HG03045 (cell line): Measurements from ENCODE around the gene AURKA.

Source experiments
- ATAC-seq: cut with Tn5 transposase; IDR thresholded peaks from one replicate; pipeline ENCODE4 v1.9.1; 2021; ENCODE audit warnings: mild to moderate bottlenecking, moderate library complexity; ENCODE audit not compliant: unreplicated experiment

Gene AURKA

GRCh38 chr20:56392132-56392880 is at the start of gene AURKA, which contains the start of gene CSTF1:
TSS of gene AURKA (minus strand) at chr20:56392215. CDS start at chr20:56388197, 4,018 bp downstream.
TSS of gene CSTF1 (plus strand) at chr20:56392645. CDS start at chr20:56395553, 2,908 bp downstream.
- ATAC-seq = peak; percentile 95

- ATAC-seq = no peak
Measured at GRCh38 chr20:56440346-56441007, 48.5 kb upstream of the AURKA start.

- no peak for ATAC-seq
Measured at GRCh38 chr20:56439771-56440291, 47.8 kb upstream of the AURKA start.

- no peak for ATAC-seq
Measured at GRCh38 chr20:56438284-56438683, 46.3 kb upstream of the AURKA start.

- ATAC-seq = no peak
Measured at GRCh38 chr20:56437196-56437960, 45.4 kb upstream of the AURKA start.

- no peak for ATAC-seq
Measured at GRCh38 chr20:56433880-56434255, 41.9 kb upstream of the AURKA start.

- no peak for ATAC-seq
Measured at GRCh38 chr20:56433221-56433879, 41.3 kb upstream of the AURKA start.

- ATAC-seq = no peak
Measured at GRCh38 chr20:56431471-56431870, 39.5 kb upstream of the AURKA start.

GRCh38 chr20:56430957-56431356 is 38.9 kb upstream of the AURKA start:
- no peak for ATAC-seq

- ATAC-seq = no peak
Measured at GRCh38 chr20:56430461-56430860, 38.4 kb upstream of the AURKA start.

- no peak for ATAC-seq
Measured at GRCh38 chr20:56429941-56430340, 37.9 kb upstream of the AURKA start.

GRCh38 chr20:56429502-56429901 is 37.5 kb upstream of the AURKA start:
- ATAC-seq = no peak

- no peak for ATAC-seq
Measured at GRCh38 chr20:56428881-56429280, 36.9 kb upstream of the AURKA start.

- ATAC-seq = no peak
Measured at GRCh38 chr20:56428410-56428809, 36.4 kb upstream of the AURKA start.

- ATAC-seq = no peak
Measured at GRCh38 chr20:56427797-56428196, 35.8 kb upstream of the AURKA start.

- ATAC-seq = no peak
Measured at GRCh38 chr20:56426926-56427325, 34.9 kb upstream of the AURKA start.

GRCh38 chr20:56426026-56426425 is 34.0 kb upstream of the AURKA start:
- ATAC-seq = no peak

- no peak for ATAC-seq
Measured at GRCh38 chr20:56424931-56425330, 32.9 kb upstream of the AURKA start.

GRCh38 chr20:56423886-56424285 is 31.9 kb upstream of the AURKA start:
- no peak for ATAC-seq

- no peak for ATAC-seq
Measured at GRCh38 chr20:56423211-56423610, 31.2 kb upstream of the AURKA start.

- ATAC-seq = no peak
Measured at GRCh38 chr20:56422824-56423189, 30.8 kb upstream of the AURKA start.
